ENCODE results near the gene UTS2B. TPM values are rescaled to one million over a fixed set of nuclear protein-coding genes. Genes with fewer than 3 reads are reported as not detected.

The UTS2B gene
- total RNA-seq, 4 donors from 2014 or later, result 0.76 TPM; not detected in 3

DNA sequence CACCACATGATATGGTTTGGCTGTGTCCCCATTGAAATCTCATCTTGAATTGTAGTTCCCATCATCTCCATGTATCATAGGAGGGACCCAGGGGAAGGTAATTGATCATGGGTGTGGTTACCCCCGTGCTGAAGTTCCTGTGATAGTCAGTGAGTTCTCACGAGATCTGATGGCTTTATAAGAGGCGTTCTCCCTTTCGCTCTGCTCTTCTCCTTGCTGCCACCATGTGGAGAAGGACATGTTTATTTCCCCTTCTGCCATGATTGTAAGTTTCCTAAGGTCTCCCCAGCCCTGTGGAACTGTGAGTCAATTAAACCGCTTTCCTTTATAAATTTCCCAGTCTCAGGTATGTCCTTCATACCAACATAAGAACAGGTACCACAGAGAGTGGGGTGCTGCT, 109.4 kb downstream of the UTS2B start:
- no peak overlapping the region for H3K4me3 ChIP-seq
- no peak for DNase-seq
- H3K9me3 ChIP-seq, result no peaks in the 10 kb centered on the region
- H3K4me1 ChIP-seq, result no peaks in the 10 kb centered on the region
- intact Hi-C loops (cut with DNase I; ENCODE audit: low total_unique reads), result no loop called here
- no peak for TF ChIP-seq POLR2A (IDR thresholded peaks at IDR 0.05)
- TF ChIP-seq, protein P1, sequence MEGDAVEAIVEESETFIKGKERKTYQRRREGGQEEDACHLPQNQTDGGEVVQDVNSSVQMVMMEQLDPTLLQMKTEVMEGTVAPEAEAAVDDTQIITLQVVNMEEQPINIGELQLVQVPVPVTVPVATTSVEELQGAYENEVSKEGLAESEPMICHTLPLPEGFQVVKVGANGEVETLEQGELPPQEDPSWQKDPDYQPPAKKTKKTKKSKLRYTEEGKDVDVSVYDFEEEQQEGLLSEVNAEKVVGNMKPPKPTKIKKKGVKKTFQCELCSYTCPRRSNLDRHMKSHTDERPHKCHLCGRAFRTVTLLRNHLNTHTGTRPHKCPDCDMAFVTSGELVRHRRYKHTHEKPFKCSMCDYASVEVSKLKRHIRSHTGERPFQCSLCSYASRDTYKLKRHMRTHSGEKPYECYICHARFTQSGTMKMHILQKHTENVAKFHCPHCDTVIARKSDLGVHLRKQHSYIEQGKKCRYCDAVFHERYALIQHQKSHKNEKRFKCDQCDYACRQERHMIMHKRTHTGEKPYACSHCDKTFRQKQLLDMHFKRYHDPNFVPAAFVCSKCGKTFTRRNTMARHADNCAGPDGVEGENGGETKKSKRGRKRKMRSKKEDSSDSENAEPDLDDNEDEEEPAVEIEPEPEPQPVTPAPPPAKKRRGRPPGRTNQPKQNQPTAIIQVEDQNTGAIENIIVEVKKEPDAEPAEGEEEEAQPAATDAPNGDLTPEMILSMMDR (IDR thresholded peaks at IDR 0.05), result no peak
- H3K36me3 ChIP-seq, result no peaks in the 10 kb centered on the region
- no peak overlapping the region for H3K27ac ChIP-seq
- H3K27me3 ChIP-seq, result no peaks in the 10 kb centered on the region

DNA sequence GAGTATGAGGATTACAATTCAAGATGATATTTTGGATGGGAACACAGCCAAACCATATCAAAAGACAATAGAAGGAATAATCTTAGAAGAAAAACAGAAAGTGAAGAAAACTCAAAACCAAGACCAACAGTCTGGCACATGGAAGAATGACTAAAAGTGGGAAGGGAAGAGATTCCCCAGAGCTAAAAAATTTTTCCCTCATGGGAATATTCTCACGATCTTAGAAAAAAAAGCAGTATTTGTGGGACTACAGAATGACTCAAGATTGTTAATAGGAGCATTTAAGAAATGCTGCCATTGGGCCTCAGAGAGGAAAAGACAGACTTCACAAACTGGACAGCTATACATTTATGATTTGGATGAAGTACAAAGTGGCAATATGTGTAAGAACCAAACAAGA, 113.0 kb downstream of the UTS2B start:
- Histone ChIP-seq H3K27me3 (no peaks in the 10 kb centered on the region), H3K27ac (no peak overlapping the region), H3K36me3 (no peaks in the 10 kb centered on the region), H3K4me1 (no peaks in the 10 kb centered on the region), H3K4me3 (no peak overlapping the region), H3K9me3 (no peaks in the 10 kb centered on the region)
- DNase-seq, result no peak
- TF ChIP-seq, protein P1 (IDR thresholded peaks at IDR 0.05), result no peak
- no peak for TF ChIP-seq POLR2A (IDR thresholded peaks at IDR 0.05)
- intact Hi-C loops (cut with DNase I; ENCODE audit: low total_unique reads), result no loop called here

Other genes starting within 250 kb of the UTS2B start
- under 1 TPM in 1 of 4 donors, not detected in 3; 0.28 TPM for gene OSTN, start 131.3 kb downstream of the UTS2B start, total RNA-seq
- 100 to 1,000 TPM in 2 of 4 donors, 10 to 100 TPM in 2; 68.4 to 342 (median 96.1) TPM for gene CCDC50, start 1.1 kb downstream of the UTS2B start, total RNA-seq
- gene PYDC2, start 130.6 kb upstream of the UTS2B start, total RNA-seq, result not detected

Data from uterus (tissue), 4 donors.